HCT116 (cell line): ENCODE data around the gene RRAD. TPM values are rescaled to one million over a fixed set of nuclear protein-coding genes. Genes with fewer than 3 reads are reported as not detected.

Source experiments
- ATAC-seq: fragments of 200-7000 bp; cut with Tn5 transposase; 2 replicates; pipeline ENCODE4 v1.9.1; 2020; ENCODE audit warnings: mild to moderate bottlenecking, moderate library complexity
- BruUV-seq: library from RNA; stranded (reverse); fragments of 400-500 nt; replicated peaks from 2 replicates; lab custom pipeline; 2021; lab: Mats Ljungman, UMichigan
- CTCF ChIA-PET: fragments of 300-600 bp; sonication (Branson Sonifier 250); formaldehyde crosslinking; loops from one replicate; lab custom pipeline; 2021; ENCODE audit warnings: antibody characterized with exemption; lab: Charles Lee
- POLR2A ChIA-PET: fragments of 300-600, 350-600 bp; sonication (Branson Sonifier 250); formaldehyde crosslinking; loops from one replicate; lab custom pipeline; 2021; ENCODE audit warnings: antibody characterized with exemption; lab: Charles Lee
- RAD21 ChIA-PET, 2 experiments: fragments of 300-600 bp; sonication (Branson Sonifier 250); formaldehyde crosslinking; loops; one replicate each; lab custom pipeline; 2023; ENCODE audit warnings: low total read pairs in 2 of 2; ENCODE audit not compliant: uncharacterized antibody in 2 of 2, unreplicated experiment in 2 of 2, low non-redundant PET in 1 of 2; lab: Charles Lee
- DNase-seq: peaks from one replicate; pipeline ENCODE4 v3.0.0-alpha.2; 2010; ENCODE audit warnings: low read depth, low spot score
- H2AFZ ChIP-seq: fragments of 200-600 bp; shearing (Covaris generic), sonication (generic); 2 replicates; pipeline ENCODE4 v1.6.1; 2017; ENCODE audit warnings: low read depth, mixed run types, mixed read lengths, antibody characterized with exemption, low read length; ENCODE audit not compliant: poor library complexity, severe bottlenecking
- H3K27ac ChIP-seq: 2 replicates; pipeline ENCODE4 v1.5.1; 2012; ENCODE audit warnings: low read depth, low read length
- H3K27me3 ChIP-seq: fragments of 200-600 bp; sonication (generic); 2 replicates; pipeline ENCODE4 v1.6.1; 2016; ENCODE audit warnings: mixed run types, low read length, mixed read lengths; ENCODE audit not compliant: insufficient read depth
- H3K36me3 ChIP-seq, 2 experiments: fragments of 200-500 bp in 1 of 2; fragments of 200-600 bp in 1 of 2; sonication (Bioruptor generic) in 1 of 2; sonication (generic) in 1 of 2; 2 replicates each; pipeline versions ENCODE4 v1.5.1 to v1.6.1; 2014 to 2016; ENCODE audit warnings: low read length in 2 of 2, inconsistent platforms in 1 of 2, mixed read lengths in 1 of 2, mixed run types in 1 of 2; ENCODE audit not compliant: insufficient read depth in 2 of 2, control insufficient read depth in 1 of 2
- H3K4me1 ChIP-seq, 2 experiments: fragments of 200-600 bp in 1 of 2; sonication (generic) in 1 of 2; 2 replicates each; pipeline versions ENCODE4 v1.5.1 to v1.6.1; 2012 to 2017; ENCODE audit warnings: low read length in 2 of 2, inconsistent platforms in 1 of 2, mild to moderate bottlenecking in 1 of 2, mixed read lengths in 1 of 2, mixed run types in 1 of 2, moderate library complexity in 1 of 2; ENCODE audit not compliant: insufficient read depth in 2 of 2, control insufficient read depth in 1 of 2
- H3K4me2 ChIP-seq: fragments of 200-600 bp; sonication (generic); 2 replicates; pipeline ENCODE4 v1.6.1; 2017; ENCODE audit warnings: mixed run types, low read length, mixed read lengths
- H3K4me3 ChIP-seq, 2 experiments: fragments of 200-600 bp in 1 of 2; sonication (generic) in 1 of 2; replicated peaks in 1 of 2; 2 replicates each; pipeline ENCODE4 v1.5.1; 2011 to 2016; ENCODE audit warnings: low read length in 2 of 2, control low read depth in 1 of 2, low read depth in 1 of 2, mild to moderate bottlenecking in 1 of 2, mixed read lengths in 1 of 2, mixed run types in 1 of 2
- H3K79me2 ChIP-seq: fragments of 200-600 bp; sonication (generic); 2 replicates; pipeline ENCODE4 v1.6.1; 2017; ENCODE audit warnings: mild to moderate bottlenecking, mixed run types, low read length, moderate library complexity, mixed read lengths; ENCODE audit not compliant: insufficient read depth
- H3K9ac ChIP-seq: fragments of 200-600 bp; sonication (generic); 2 replicates; pipeline ENCODE4 v1.6.1; 2016; ENCODE audit warnings: low read length, mixed read lengths
- H3K9me2 ChIP-seq: fragments of 200-600 bp; sonication (generic), shearing (Covaris generic); 2 replicates; pipeline ENCODE4 v1.6.1; 2017; ENCODE audit warnings: mixed run types, mild to moderate bottlenecking, moderate library complexity; ENCODE audit not compliant: insufficient read depth
- H3K9me3 ChIP-seq, 2 experiments: fragments of 200-500 bp in 1 of 2; fragments of 200-600 bp in 1 of 2; sonication (Bioruptor generic) in 1 of 2; sonication (generic) in 1 of 2; 2 replicates each; pipeline ENCODE4 v1.6.1; 2014 to 2017; ENCODE audit warnings: low read length in 2 of 2, mixed read lengths in 2 of 2, inconsistent platforms in 1 of 2, low read depth in 1 of 2, mild to moderate bottlenecking in 1 of 2, mixed run types in 1 of 2, moderate library complexity in 1 of 2; ENCODE audit not compliant: control insufficient read depth in 1 of 2, insufficient read depth in 1 of 2
- H4K20me1 ChIP-seq: fragments of 200-600 bp; sonication (generic), shearing (Covaris generic); 2 replicates; pipeline ENCODE4 v1.6.1; 2017; ENCODE audit warnings: mixed run types, mild to moderate bottlenecking, moderate library complexity; ENCODE audit not compliant: insufficient read depth
- CBX3 ChIP-seq: IDR thresholded peaks from 2 replicates; pipeline ENCODE4 v1.6.1; 2012; ENCODE audit warnings: low read depth
- CTCF ChIP-seq, 3 experiments: fragments of 200-600 bp in 1 of 3; sonication (generic) in 1 of 3; IDR thresholded peaks in 2 of 3; conservative IDR thresholded peaks in 1 of 3; 2 replicates each; pipeline ENCODE4 v1.5.1; 2012 to 2017; ENCODE audit warnings: low read depth in 2 of 3, low read length in 2 of 3, antibody characterized with exemption in 1 of 3, borderline replicate concordance in 1 of 3, control low read depth in 1 of 3, mild to moderate bottlenecking in 1 of 3, mixed read lengths in 1 of 3, mixed run types in 1 of 3, moderate library complexity in 1 of 3; ENCODE audit not compliant: insufficient read depth in 1 of 3
- POLR2A ChIP-seq: IDR thresholded peaks from 2 replicates; pipeline ENCODE4 v1.7.0; 2011; ENCODE audit warnings: borderline replicate concordance; ENCODE audit not compliant: insufficient read depth, insufficient read length; ENCODE audit errors: extremely low read depth
- ZBTB33 ChIP-seq: IDR thresholded peaks from 2 replicates; pipeline ENCODE4 v1.6.1; 2011; ENCODE audit warnings: mild to moderate bottlenecking, low read length, moderate library complexity; ENCODE audit not compliant: insufficient replicate concordance; ENCODE audit errors: extremely low read depth
- ZNF274 ChIP-seq: fragments of 200-500 bp; sonication (Bioruptor generic); IDR thresholded peaks from 2 replicates; pipeline ENCODE4 v1.6.1; 2014; ENCODE audit warnings: mild to moderate bottlenecking, low read depth, low read length, inconsistent platforms
- intact Hi-C: fragments of 100-400 bp; cut with micrococcal nuclease; formaldehyde crosslinking; loops from 2 replicates; pipeline ENCODE4 v1.10.0; 2022
- total RNA-seq: library from RNA; stranded (reverse); gene quantifications from one replicate; pipeline ENCODE4 v1.2.1, GENCODE V29; 2021; ENCODE audit not compliant: unreplicated experiment

RRAD gene
- total RNA-seq, 1 experiment from 2014 or later = 2.2 TPM

- Histone ChIP-seq H3K27me3 (no peaks in the 10 kb centered on the region), H3K9me2 (no peaks in the 10 kb centered on the region), H4K20me1 (no peaks in the 10 kb centered on the region), H3K36me3 (no peaks in the 10 kb centered on the region), H3K4me1 (no peaks in the 10 kb centered on the region), H2AFZ (no peak overlapping the region), H3K4me2 (no peak overlapping the region), H3K4me3 (no peak overlapping the region), H3K9me3 (no peaks in the 10 kb centered on the region), H3K79me2 (no peaks in the 10 kb centered on the region), H3K27ac (no peak overlapping the region), H3K9ac (no peak overlapping the region)
- no peak for TF ChIP-seq ZNF274
- TF ChIP-seq CTCF (IDR thresholded peaks at IDR 0.05 in 2 of 3, conservative IDR thresholded peaks at IDR 0.05 in 1 of 3; ENCODE audit: borderline replicate concordance in 1 of 3, insufficient read depth in 1 of 3, low read depth in 2 of 3, low read length in 2 of 3) = no peak
- TF ChIP-seq ZBTB33 = no peak
- no peak for TF ChIP-seq CBX3
- TF ChIP-seq POLR2A = no peak
- ChIA-PET RAD21 (no interaction called here), POLR2A (no interaction called here), CTCF (interaction anchor here (1.1 to 1.2 kb wide), 2 partner anchors 8 to 23 kb away, joined by 4 to 5 read pairs; no protein-coding TSS in a partner anchor)
- DNase-seq = no peak
- no TSS peak for BruUV-seq
- ATAC-seq = no peak
- intact Hi-C loops = no loop called here
These were observed 7.0 kb downstream of the RRAD start for GRCh38 chr16:66918355-66918754.
